IPS-20b (cell line): ENCODE data around the gene CDK4.

ENCODE experiments used
- H3K27ac ChIP-seq: one replicate; pipeline ENCODE4 v1.5.1; 2013; ENCODE audit warnings: low read length
- H3K27me3 ChIP-seq: 2 replicates; pipeline ENCODE4 v1.6.1; 2013; ENCODE audit warnings: mild to moderate bottlenecking, low read length, inconsistent platforms; ENCODE audit not compliant: insufficient read depth
- H3K36me3 ChIP-seq: 2 replicates; pipeline ENCODE4 v1.6.1; 2013; ENCODE audit warnings: low read depth, mild to moderate bottlenecking, inconsistent platforms, low read length, moderate library complexity; ENCODE audit not compliant: insufficient read depth
- H3K4me1 ChIP-seq: 2 replicates; pipeline ENCODE4 v1.6.1; 2013; ENCODE audit warnings: mild to moderate bottlenecking, control low read depth, inconsistent platforms, low read length, moderate library complexity; ENCODE audit not compliant: insufficient read depth
- H3K4me3 ChIP-seq: 2 replicates; pipeline ENCODE4 v1.5.1; 2013; ENCODE audit warnings: mild to moderate bottlenecking, low read length, inconsistent platforms
- H3K9ac ChIP-seq: 2 replicates; pipeline ENCODE4 v1.6.1; 2013; ENCODE audit warnings: low read depth, mild to moderate bottlenecking, inconsistent platforms, low read length, moderate library complexity
- H3K9me3 ChIP-seq: 2 replicates; pipeline ENCODE4 v1.6.1; 2013; ENCODE audit warnings: mild to moderate bottlenecking, low read depth, low read length, inconsistent platforms; ENCODE audit not compliant: insufficient read depth

Gene CDK4

GRCh38 chr12:57741844-57742738 lies 10.0 kb downstream of the CDK4 start:
- Histone ChIP-seq H3K36me3 (peaks cover 11% of the 10 kb centered on the region), H3K9ac (no peak overlapping the region), H3K9me3 (no peaks in the 10 kb centered on the region), H3K4me3 (no peak overlapping the region), H3K4me1 (no peaks in the 10 kb centered on the region; the same call in 1 of the 2 replicates), H3K27ac (no peak overlapping the region), H3K27me3 (peaks cover 71% of the 10 kb centered on the region)

GRCh38 chr12:57741413-57741789 lies 10.7 kb downstream of the CDK4 start:
- no peak overlapping the region for H3K27ac ChIP-seq
- H3K4me1 ChIP-seq = peaks cover 3% of the 10 kb centered on the region; the same call in 1 of the 2 replicates
- H3K9me3 ChIP-seq = no peaks in the 10 kb centered on the region
- H3K27me3 ChIP-seq = peaks cover 78% of the 10 kb centered on the region
- peaks cover 4% of the 10 kb centered on the region for H3K36me3 ChIP-seq
- H3K4me3 ChIP-seq = no peak overlapping the region
- no peak overlapping the region for H3K9ac ChIP-seq

GRCh38 chr12:57740656-57741412 lies 11.3 kb downstream of the CDK4 start:
- H3K9ac ChIP-seq = no peak overlapping the region
- no peak overlapping the region for H3K27ac ChIP-seq
- no peaks in the 10 kb centered on the region for H3K9me3 ChIP-seq
- H3K4me1 ChIP-seq = peaks cover 3% of the 10 kb centered on the region; the same call in 1 of the 2 replicates
- H3K4me3 ChIP-seq = no peak overlapping the region
- no peaks in the 10 kb centered on the region for H3K36me3 ChIP-seq
- peaks cover 83% of the 10 kb centered on the region for H3K27me3 ChIP-seq

- no peak overlapping the region for H3K4me3 ChIP-seq
- H3K27ac ChIP-seq = no peak overlapping the region
- H3K9ac ChIP-seq = no peak overlapping the region
- no peaks in the 10 kb centered on the region for H3K9me3 ChIP-seq
- peaks cover 3% of the 10 kb centered on the region; the same call in 1 of the 2 replicates for H3K4me1 ChIP-seq
- H3K36me3 ChIP-seq = no peaks in the 10 kb centered on the region
- H3K27me3 ChIP-seq = peaks cover 91% of the 10 kb centered on the region
Observed at GRCh38 chr12:57739914-57740538, 12.1 kb downstream of the CDK4 start.

- Histone ChIP-seq H3K9ac (no peak overlapping the region), H3K9me3 (no peaks in the 10 kb centered on the region), H3K27ac (no peak overlapping the region), H3K27me3 (peaks cover 98% of the 10 kb centered on the region), H3K4me3 (peak overlapping the region; percentile 65; the same call in 1 of the 2 replicates), H3K36me3 (no peaks in the 10 kb centered on the region), H3K4me1 (peaks cover 3% of the 10 kb centered on the region; the same call in 1 of the 2 replicates)
Observed at GRCh38 chr12:57739387-57739786, 12.7 kb downstream of the CDK4 start.

- H3K9ac ChIP-seq = no peak within 1 kb of the TSS
- no peaks in the 10 kb centered on the region for H3K9me3 ChIP-seq
- H3K4me3 ChIP-seq = peak within 1 kb of the TSS; percentile 65; the same call in 1 of the 2 replicates
- H3K4me1 ChIP-seq = peaks cover 3% of the 10 kb centered on the region; the same call in 1 of the 2 replicates
- peaks cover 100% of the 10 kb centered on the region for H3K27me3 ChIP-seq
- H3K27ac ChIP-seq = no peak within 1 kb of the TSS
- no peaks in the 10 kb centered on the region for H3K36me3 ChIP-seq
Observed at GRCh38 chr12:57738661-57739237, 13.4 kb downstream of the CDK4 start, which contains the start of gene AGAP2. TSS of gene AGAP2 (minus strand) at chr12:57738742. CDS start at chr12:57738246, 496 bp downstream.

- H3K9me3 ChIP-seq = no peaks in the 10 kb centered on the region
- H3K27ac ChIP-seq = no peak overlapping the region
- no peaks in the 10 kb centered on the region for H3K36me3 ChIP-seq
- H3K9ac ChIP-seq = no peak overlapping the region
- peaks cover 100% of the 10 kb centered on the region for H3K27me3 ChIP-seq
- H3K4me1 ChIP-seq = peaks cover 3% of the 10 kb centered on the region; the same call in 1 of the 2 replicates
- H3K4me3 ChIP-seq = peak overlapping the region; percentile 37; the same call in 1 of the 2 replicates
Observed at GRCh38 chr12:57737467-57738460, 14.3 kb downstream of the CDK4 start.

- H3K4me1 ChIP-seq = peaks cover 3% of the 10 kb centered on the region; the same call in 1 of the 2 replicates
- no peaks in the 10 kb centered on the region for H3K36me3 ChIP-seq
- no peaks in the 10 kb centered on the region for H3K9me3 ChIP-seq
- H3K9ac ChIP-seq = no peak overlapping the region
- H3K27ac ChIP-seq = no peak overlapping the region
- H3K27me3 ChIP-seq = peaks cover 100% of the 10 kb centered on the region
- peak overlapping the region; percentile 61; the same call in 1 of the 2 replicates for H3K4me3 ChIP-seq
Observed at GRCh38 chr12:57736741-57737466, 15.2 kb downstream of the CDK4 start.

GRCh38 chr12:57735952-57736740 lies 16.0 kb downstream of the CDK4 start:
- H3K4me3 ChIP-seq = peak overlapping the region; percentile 61; the same call in 1 of the 2 replicates
- peaks cover 100% of the 10 kb centered on the region for H3K27me3 ChIP-seq
- H3K36me3 ChIP-seq = no peaks in the 10 kb centered on the region
- H3K9me3 ChIP-seq = no peaks in the 10 kb centered on the region
- H3K4me1 ChIP-seq = peaks cover 3% of the 10 kb centered on the region; the same call in 1 of the 2 replicates
- H3K9ac ChIP-seq = no peak overlapping the region
- H3K27ac ChIP-seq = no peak overlapping the region
